ENCODE results near the gene MRPL11.

GRCh38 chr11:66467034-66467659 is 28.5 kb upstream of the MRPL11 start:
- TF ChIP-seq EZH2 (IDR thresholded peaks at IDR 0.05; ENCODE audit: insufficient read depth, poor library complexity, severe bottlenecking) (no peak), EZH2phosphoT487 (IDR thresholded peaks at IDR 0.05; ENCODE audit: insufficient read depth, low read depth) (no peak)
